ENCODE measurements around the gene ZNRF2.

The ZNRF2 gene

GRCh38 chr7:30335763-30336487 is 51.5 kb downstream of the ZNRF2 start:
- TF ChIP-seq TARDBP (IDR thresholded peaks at IDR 0.05) (no peak), NFRKB (IDR thresholded peaks at IDR 0.05) (no peak), SP1 (IDR thresholded peaks at IDR 0.05) (no peak), BHLHE40 (IDR thresholded peaks at IDR 0.05; ENCODE audit: borderline replicate concordance) (no peak), FOXA1 (IDR thresholded peaks at IDR 0.05) (no peak), CTBP1 (IDR thresholded peaks at IDR 0.05; ENCODE audit: borderline replicate concordance) (no peak), ZNF384 (IDR thresholded peaks at IDR 0.05) (no peak)
- ChIA-PET POLR2A (interaction anchor here (0.8 kb wide), 1 partner anchor 34 kb away, joined by 3 read pairs; no protein-coding TSS in a partner anchor), CTCF (interaction anchor here (0.7 kb wide), 1 partner anchor 23 kb away, joined by 3 read pairs; no protein-coding TSS in a partner anchor)
- no peak for DNase-seq (ENCODE audit: extremely low spot score)

DNA sequence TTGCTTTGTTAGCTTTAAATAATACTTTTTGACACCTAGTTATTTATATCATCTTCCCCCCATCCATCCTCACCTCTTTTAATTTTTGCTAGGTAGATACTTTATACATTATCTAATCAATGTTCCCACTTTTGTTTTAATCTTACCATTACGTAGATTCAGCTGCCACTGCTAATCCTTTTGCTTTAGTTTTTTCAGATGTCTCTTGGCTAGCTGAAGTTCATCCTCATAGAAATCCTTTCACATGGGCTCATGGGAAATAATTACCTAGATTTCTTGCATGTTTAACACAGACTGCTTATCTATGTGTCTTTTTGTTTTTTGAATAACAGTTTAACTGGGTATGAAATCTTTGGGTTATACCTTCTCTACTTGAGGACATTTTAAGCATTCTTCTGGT is 60.1 kb downstream of the ZNRF2 start:
- POLR2A ChIA-PET = no interaction called here
- TF ChIP-seq TARDBP (IDR thresholded peaks at IDR 0.05) (no peak), NFRKB (IDR thresholded peaks at IDR 0.05) (no peak)
- no peak for DNase-seq (ENCODE audit: extremely low spot score)
- CTCF ChIA-PET = no interaction called here

GRCh38 chr7:30347226-30348082 is 63.1 kb downstream of the ZNRF2 start:
- DNase-seq (ENCODE audit: extremely low spot score) = no peak
- CTCF ChIA-PET = interaction anchor here (0.7 to 0.8 kb wide), 2 partner anchors 12 to 81 kb away, joined by 3 read pairs; no protein-coding TSS in a partner anchor
- TF ChIP-seq PKNOX1 (IDR thresholded peaks at IDR 0.05) (no peak), ELF4 (IDR thresholded peaks at IDR 0.05) (no peak), CTBP1 (IDR thresholded peaks at IDR 0.05; ENCODE audit: borderline replicate concordance) (no peak), ARNT (IDR thresholded peaks at IDR 0.05) (no peak), TARDBP (IDR thresholded peaks at IDR 0.05) (no peak)
- POLR2A ChIA-PET = no interaction called here

DNA sequence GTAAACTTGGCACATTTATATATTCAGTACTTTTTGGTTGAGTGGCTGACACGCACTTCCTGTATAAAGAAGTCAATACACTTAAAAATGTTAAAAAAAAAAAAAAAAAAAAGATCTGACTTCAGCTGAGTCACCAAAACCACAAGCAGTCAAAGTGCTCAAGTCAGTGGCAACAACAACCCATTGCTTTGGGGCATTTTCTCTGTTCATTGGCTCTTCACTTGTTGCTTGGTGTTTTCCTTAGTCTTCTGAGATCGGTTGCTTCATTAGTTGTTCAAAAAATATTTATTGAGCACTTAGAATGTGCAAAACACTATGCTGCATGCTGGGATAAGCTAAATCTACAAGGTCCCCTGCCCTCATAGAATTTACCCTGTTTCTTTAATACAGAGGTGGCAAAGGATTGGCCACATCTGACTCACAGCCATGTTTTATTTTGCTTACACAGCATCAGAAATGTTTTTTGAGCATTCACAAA is 63.7 kb downstream of the ZNRF2 start:
- no peak for TF ChIP-seq NFRKB (IDR thresholded peaks at IDR 0.05)
- no peak for TF ChIP-seq FOXK2 (IDR thresholded peaks at IDR 0.05)
- peak; percentile 86 for TF ChIP-seq ZNF384 (IDR thresholded peaks at IDR 0.05)
- ChIA-PET CTCF (interaction anchor here (0.7 to 0.8 kb wide), 2 partner anchors 11 to 81 kb away, joined by 3 read pairs; no protein-coding TSS in a partner anchor), POLR2A (interaction anchor here (1.6 kb wide), 1 partner anchor 63 kb away, joined by 3 read pairs; no protein-coding TSS in a partner anchor)
- no peak for DNase-seq (ENCODE audit: extremely low spot score)

DNA sequence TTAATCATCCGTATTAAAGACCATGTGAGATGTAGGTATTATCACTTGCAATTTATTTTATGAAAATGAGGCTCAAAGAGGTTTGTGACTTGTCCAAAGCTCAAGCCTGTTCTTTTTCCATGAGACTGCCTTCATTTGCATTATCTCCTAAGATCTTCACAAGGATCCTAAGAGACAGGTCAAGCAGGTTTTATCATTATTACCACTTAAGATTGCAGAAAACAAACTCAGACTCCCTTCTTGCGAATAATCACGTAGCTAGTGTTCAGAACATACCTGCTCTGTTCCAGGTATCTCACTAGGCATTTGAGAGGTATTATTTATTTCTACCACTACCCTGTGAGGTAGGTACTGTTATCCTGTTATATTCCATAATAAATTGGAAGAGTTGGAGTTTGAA is 64.8 kb downstream of the ZNRF2 start:
- POLR2A ChIA-PET = interaction anchor here (1.6 kb wide), 1 partner anchor 64 kb away, joined by 3 read pairs; no protein-coding TSS in a partner anchor
- TF ChIP-seq SUZ12 (IDR thresholded peaks at IDR 0.05) = no peak
- TF ChIP-seq NFRKB (IDR thresholded peaks at IDR 0.05) = no peak
- TF ChIP-seq L3MBTL2 (conservative IDR thresholded peaks at IDR 0.05) = no peak
- no peak for TF ChIP-seq BHLHE40 (IDR thresholded peaks at IDR 0.05; ENCODE audit: borderline replicate concordance)
- DNase-seq (ENCODE audit: extremely low spot score) = no peak
- CTCF ChIA-PET = interaction anchor here (0.6 to 0.7 kb wide), 3 partner anchors 46 to 49 kb away, joined by 4 to 7 read pairs (median 5); no protein-coding TSS in a partner anchor

DNA sequence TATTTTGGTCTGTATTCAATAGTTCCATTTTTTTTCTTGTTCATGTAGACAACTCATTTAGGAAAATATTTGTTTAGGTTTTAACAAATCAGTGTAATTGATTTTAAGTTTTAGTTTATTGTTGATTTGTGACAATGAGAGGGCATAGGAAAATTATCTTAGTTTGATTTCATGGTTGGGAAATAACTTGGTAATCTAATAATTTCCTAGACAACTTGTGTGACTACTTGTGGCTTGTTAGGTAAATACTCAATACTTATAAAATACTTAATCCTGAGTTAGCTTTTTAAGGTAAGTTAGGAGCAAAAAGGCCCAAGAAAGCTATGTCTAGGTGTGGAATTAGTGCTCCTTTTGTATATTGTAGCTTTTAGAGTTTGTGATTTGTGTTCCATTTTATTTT is 65.4 kb downstream of the ZNRF2 start:
- POLR2A ChIA-PET = interaction anchor here (1.6 kb wide), 1 partner anchor 65 kb away, joined by 3 read pairs; no protein-coding TSS in a partner anchor
- no peak for DNase-seq (ENCODE audit: extremely low spot score)
- CTCF ChIA-PET = interaction anchor here (0.6 to 0.7 kb wide), 2 partner anchors 47 kb away, joined by 4 to 7 read pairs; no protein-coding TSS in a partner anchor
- TF ChIP-seq CTBP1 (IDR thresholded peaks at IDR 0.05; ENCODE audit: borderline replicate concordance) (no peak), SP1 (IDR thresholded peaks at IDR 0.05) (no peak), TARDBP (IDR thresholded peaks at IDR 0.05) (no peak), FOXK2 (IDR thresholded peaks at IDR 0.05) (no peak), ARNT (IDR thresholded peaks at IDR 0.05) (no peak), FOXM1 (IDR thresholded peaks at IDR 0.05; ENCODE audit: borderline replicate concordance) (no peak), BHLHE40 (IDR thresholded peaks at IDR 0.05; ENCODE audit: borderline replicate concordance) (no peak), LEF1 (IDR thresholded peaks at IDR 0.05; ENCODE audit: borderline replicate concordance) (no peak), ELF4 (IDR thresholded peaks at IDR 0.05) (no peak), SUZ12 (IDR thresholded peaks at IDR 0.05) (no peak), PKNOX1 (IDR thresholded peaks at IDR 0.05) (no peak), ZNF384 (IDR thresholded peaks at IDR 0.05) (no peak), FOXA1 (IDR thresholded peaks at IDR 0.05) (no peak), L3MBTL2 (conservative IDR thresholded peaks at IDR 0.05) (no peak), HDGF (IDR thresholded peaks at IDR 0.05; ENCODE audit: borderline replicate concordance) (no peak), NFRKB (IDR thresholded peaks at IDR 0.05) (no peak)

GRCh38 chr7:30351286-30351685 is 66.9 kb downstream of the ZNRF2 start:
- TF ChIP-seq FOXK2 (IDR thresholded peaks at IDR 0.05) (no peak), ELF4 (IDR thresholded peaks at IDR 0.05) (no peak), CTBP1 (IDR thresholded peaks at IDR 0.05; ENCODE audit: borderline replicate concordance) (no peak), BHLHE40 (IDR thresholded peaks at IDR 0.05; ENCODE audit: borderline replicate concordance) (no peak), ARNT (IDR thresholded peaks at IDR 0.05) (no peak), FOXM1 (IDR thresholded peaks at IDR 0.05; ENCODE audit: borderline replicate concordance) (no peak), L3MBTL2 (conservative IDR thresholded peaks at IDR 0.05) (no peak), FOXA1 (IDR thresholded peaks at IDR 0.05) (no peak), SUZ12 (IDR thresholded peaks at IDR 0.05) (no peak), SP1 (IDR thresholded peaks at IDR 0.05) (no peak), HDGF (IDR thresholded peaks at IDR 0.05; ENCODE audit: borderline replicate concordance) (no peak), NFRKB (IDR thresholded peaks at IDR 0.05) (no peak), ZNF384 (IDR thresholded peaks at IDR 0.05) (no peak), LEF1 (IDR thresholded peaks at IDR 0.05; ENCODE audit: borderline replicate concordance) (no peak), TARDBP (IDR thresholded peaks at IDR 0.05) (no peak), PKNOX1 (IDR thresholded peaks at IDR 0.05) (no peak)
- no peak for DNase-seq (ENCODE audit: extremely low spot score)
- POLR2A ChIA-PET = no interaction called here
- CTCF ChIA-PET = no interaction called here
